ENCODE measurements around the gene CAPN15.

GRCh38 chr16:588889-589657 lies 61.6 kb downstream of the CAPN15 start:
- TF ChIP-seq POLR2AphosphoS5 (IDR thresholded peaks at IDR 0.05; ENCODE audit: low read depth, low read length) (peak; percentile 66; the same call in 1 of the 2 replicates), POLR2A (IDR thresholded peaks at IDR 0.05; ENCODE audit: low read depth, low read length) (peak; percentile 90)
